Tibial artery (tissue), 4 donors: Measurements from ENCODE around the gene DPP6.

Source experiments
- DNase-seq, 2 donors: peaks; one replicate each; pipeline ENCODE4 v3.0.0-alpha.2; 2019
- H3K27ac ChIP-seq, 2 donors: fragments of 200-600 bp; sonication (generic) in 1 of 2; 1 replicate in 1 of 2; 2 replicates in 1 of 2; pipeline ENCODE4 v1.5.1; 2018 to 2019; ENCODE audit warnings: mild to moderate bottlenecking in 1 of 2
- H3K27me3 ChIP-seq, 2 donors: fragments of 200-600 bp; sonication (generic) in 1 of 2; one replicate each; pipeline versions ENCODE4 v1.5.1 to v1.6.0; 2016 to 2019
- H3K36me3 ChIP-seq, 3 donors: fragments of 200-600 bp; sonication (generic) in 2 of 3; one replicate each; pipeline ENCODE4 v1.5.1; 2016 to 2019; ENCODE audit warnings: mild to moderate bottlenecking in 2 of 3
- H3K4me1 ChIP-seq, 4 donors: fragments of 200-600 bp; sonication (generic) in 2 of 4; 1 replicate in 3 of 4; 2 replicates in 1 of 4; pipeline ENCODE4 v1.5.1; 2016 to 2019
- H3K4me3 ChIP-seq, 2 donors: fragments of 200-600 bp; sonication (generic) in 1 of 2; 1 replicate in 1 of 2; 2 replicates in 1 of 2; pipeline ENCODE4 v1.5.1; 2018 to 2019; ENCODE audit warnings: mild to moderate bottlenecking in 2 of 2
- H3K9me3 ChIP-seq, 3 donors: fragments of 200-600 bp; sonication (generic) in 1 of 3; one replicate each; pipeline ENCODE4 v1.5.1; 2016 to 2019
- CTCF ChIP-seq, 2 experiments: fragments of 200-600 bp in 1 of 2; fragments of 450-650 bp in 1 of 2; IDR thresholded peaks; one replicate each; pipeline ENCODE4 v1.5.1; 2017 to 2019; ENCODE audit warnings: antibody characterized with exemption in 2 of 2, mild to moderate bottlenecking in 1 of 2, moderate library complexity in 1 of 2
- intact Hi-C: fragments of 100-400 bp; cut with DNase I; formaldehyde crosslinking; loops from one replicate; pipeline ENCODE4 v1.15.0; 2023; ENCODE audit warnings: low total_unique reads

DPP6 gene

DNA sequence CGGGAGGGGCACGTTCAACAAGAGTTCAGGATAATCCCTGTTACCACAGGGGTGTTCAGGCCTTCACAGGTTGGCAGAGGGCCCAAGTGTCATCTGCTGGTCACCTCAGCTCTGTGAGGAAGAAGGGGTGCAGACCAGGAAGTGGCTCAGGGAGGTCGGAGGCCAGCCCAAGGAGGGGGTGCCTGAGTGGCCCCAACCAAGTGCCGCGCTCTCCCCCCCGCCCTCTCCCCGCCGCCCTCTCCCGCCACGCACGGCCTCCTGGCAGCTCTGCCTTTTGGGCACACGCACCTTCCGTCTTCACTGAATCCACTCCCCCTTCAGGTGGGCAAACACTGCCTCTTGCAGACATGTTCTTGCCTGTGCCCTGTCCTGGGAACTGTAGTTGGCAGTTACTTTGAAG lies 705.6 kb downstream of the DPP6 start:
- Histone ChIP-seq H3K27ac (no peak overlapping the region), H3K4me1 (no peaks in the 10 kb centered on the region), H3K27me3 (no peaks in the 10 kb centered on the region), H3K4me3 (no peak overlapping the region), H3K36me3 (no peaks in the 10 kb centered on the region), H3K9me3 (peaks cover 0 to 5% (median 0%) of the 10 kb centered on the region in 3 donors)
- intact Hi-C loops: no loop called here
- no peak for TF ChIP-seq CTCF (IDR thresholded peaks at IDR 0.05)
- DNase-seq: no peak

DNA sequence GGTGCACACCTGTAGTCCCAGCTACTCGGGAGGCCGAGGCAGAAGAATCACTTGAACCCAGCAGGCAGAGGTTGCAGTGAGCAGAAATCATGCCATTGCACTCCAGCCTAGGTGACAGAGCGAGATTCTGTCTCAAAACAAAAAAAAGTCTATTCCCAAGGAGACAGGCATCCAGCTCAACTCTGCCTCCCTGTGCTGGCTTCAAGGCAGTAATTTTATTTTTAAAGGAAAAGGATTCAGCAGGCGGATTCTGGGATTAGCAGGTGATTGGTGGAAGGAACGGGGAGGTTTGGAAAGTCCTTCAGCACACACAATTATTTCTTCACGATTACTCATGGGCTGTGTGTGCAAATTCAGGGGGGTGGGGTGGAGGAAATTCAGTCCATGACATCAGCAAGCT lies 707.8 kb downstream of the DPP6 start:
- no peaks in the 10 kb centered on the region for H3K36me3 ChIP-seq
- no peak for DNase-seq
- H3K4me1 ChIP-seq: no peaks in the 10 kb centered on the region
- H3K27me3 ChIP-seq: no peaks in the 10 kb centered on the region
- H3K4me3 ChIP-seq: no peak overlapping the region
- H3K9me3 ChIP-seq: peaks cover 0 to 5% (median 0%) of the 10 kb centered on the region in 3 donors
- intact Hi-C loops: no loop called here
- H3K27ac ChIP-seq: no peak overlapping the region
- no peak for TF ChIP-seq CTCF (IDR thresholded peaks at IDR 0.05)

- no peaks in the 10 kb centered on the region for H3K27me3 ChIP-seq
- intact Hi-C loops: no loop called here
- H3K4me1 ChIP-seq: no peaks in the 10 kb centered on the region
- no peaks in the 10 kb centered on the region for H3K36me3 ChIP-seq
- H3K4me3 ChIP-seq: no peak overlapping the region
- no peak for TF ChIP-seq CTCF (IDR thresholded peaks at IDR 0.05)
- no peaks in the 10 kb centered on the region for H3K9me3 ChIP-seq
- no peak for DNase-seq
- no peak overlapping the region for H3K27ac ChIP-seq
Measured at GRCh38 chr7:154765118-154765517, 712.9 kb downstream of the DPP6 start.

- Histone ChIP-seq H3K36me3 (no peaks in the 10 kb centered on the region), H3K27me3 (no peaks in the 10 kb centered on the region), H3K4me1 (no peaks in the 10 kb centered on the region), H3K27ac (no peak overlapping the region), H3K4me3 (no peak overlapping the region), H3K9me3 (no peaks in the 10 kb centered on the region)
- no peak for TF ChIP-seq CTCF (IDR thresholded peaks at IDR 0.05)
- DNase-seq: no peak
- intact Hi-C loops: no loop called here
Measured at GRCh38 chr7:154767142-154767541, 714.9 kb downstream of the DPP6 start.

DNA sequence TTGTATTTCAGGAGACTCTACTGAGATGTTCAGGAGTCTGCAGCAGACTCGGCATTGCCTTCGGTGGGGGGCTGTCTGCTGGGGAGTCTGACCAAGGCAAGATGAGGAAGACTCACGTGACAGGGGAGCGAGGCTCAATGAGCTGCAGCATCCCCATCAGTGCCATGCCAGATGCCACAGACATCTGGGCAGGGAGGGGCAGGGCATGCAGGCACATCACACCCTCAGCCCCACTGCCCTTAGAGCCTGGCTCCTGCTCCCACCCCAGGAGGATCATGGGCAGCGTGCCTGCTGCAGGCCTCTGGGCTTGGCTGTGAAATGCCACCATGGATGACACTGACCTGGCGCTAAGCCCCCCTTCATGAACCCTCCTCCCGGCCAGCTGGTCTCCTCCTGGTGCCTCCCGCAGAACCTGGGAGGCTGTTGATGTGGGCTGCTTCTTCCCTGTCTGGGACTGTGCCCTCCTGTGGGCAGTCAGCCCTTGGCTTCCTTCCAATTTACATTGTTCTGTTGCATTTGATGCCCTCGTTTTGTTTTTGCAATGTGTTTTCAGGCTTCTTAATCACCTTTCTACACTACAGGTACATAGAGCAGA lies 715.7 kb downstream of the DPP6 start:
- intact Hi-C loops: no loop called here
- no peaks in the 10 kb centered on the region for H3K27me3 ChIP-seq
- no peaks in the 10 kb centered on the region for H3K36me3 ChIP-seq
- DNase-seq: no peak
- H3K27ac ChIP-seq: no peak overlapping the region
- no peaks in the 10 kb centered on the region for H3K4me1 ChIP-seq
- no peak for TF ChIP-seq CTCF (IDR thresholded peaks at IDR 0.05)
- no peaks in the 10 kb centered on the region for H3K9me3 ChIP-seq
- no peak overlapping the region for H3K4me3 ChIP-seq

GRCh38 chr7:154769001-154769400 lies 716.8 kb downstream of the DPP6 start:
- TF ChIP-seq CTCF (IDR thresholded peaks at IDR 0.05): no peak
- no peaks in the 10 kb centered on the region for H3K4me1 ChIP-seq
- no peak for DNase-seq
- no peak overlapping the region for H3K27ac ChIP-seq
- H3K4me3 ChIP-seq: no peak overlapping the region
- H3K36me3 ChIP-seq: no peaks in the 10 kb centered on the region
- intact Hi-C loops: no loop called here
- no peaks in the 10 kb centered on the region for H3K27me3 ChIP-seq
- no peaks in the 10 kb centered on the region for H3K9me3 ChIP-seq
